Measurements from ENCODE around the gene METRNL.
"Not testable (repeated sequence)": the region's sequence is repeated elsewhere in the genome, so short reads cannot be mapped to it uniquely, and the experiment has no call there.

The METRNL gene

DNA sequence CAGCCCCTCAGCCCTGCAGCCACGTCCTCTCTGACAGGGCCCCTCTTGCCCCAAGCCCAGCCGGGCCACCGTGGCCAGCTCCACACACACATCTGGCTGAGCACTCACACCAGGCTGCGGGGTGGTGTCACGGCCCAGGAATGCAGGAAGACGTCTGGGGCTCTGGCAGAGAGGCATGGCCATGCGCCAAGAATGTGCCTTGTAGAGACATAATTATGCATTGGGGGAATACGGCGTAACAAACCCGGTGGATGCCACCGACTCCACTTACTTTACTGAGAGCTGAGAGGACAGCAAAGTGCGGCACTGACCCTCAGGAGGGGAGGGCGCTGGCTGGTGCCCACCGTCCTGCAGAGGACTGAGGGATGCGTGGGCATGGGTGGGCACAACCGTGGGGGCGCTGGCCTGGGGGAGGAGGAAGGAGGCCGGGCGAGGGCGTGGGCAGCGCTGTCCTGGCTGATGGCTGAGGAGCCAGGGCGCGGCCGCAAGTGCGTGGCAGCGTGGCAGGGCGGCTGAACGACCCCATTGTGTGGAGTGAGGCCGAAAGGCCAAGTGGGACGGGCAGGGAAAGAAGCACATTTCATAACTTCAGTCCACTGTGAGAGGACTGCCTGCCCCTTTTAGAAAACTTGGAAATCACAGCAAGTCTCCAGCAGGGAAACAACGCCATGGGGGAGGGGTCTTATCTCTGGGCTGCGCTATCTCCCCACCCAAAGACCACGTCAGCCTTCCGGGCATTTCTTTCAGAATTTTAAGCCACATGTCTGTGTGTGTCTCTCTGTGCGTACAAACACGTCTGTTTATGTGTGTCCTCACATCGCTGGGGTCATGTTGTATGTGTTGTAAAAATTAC lies 30.6 kb downstream of the METRNL start:
- DNase-seq, result no peak

DNA sequence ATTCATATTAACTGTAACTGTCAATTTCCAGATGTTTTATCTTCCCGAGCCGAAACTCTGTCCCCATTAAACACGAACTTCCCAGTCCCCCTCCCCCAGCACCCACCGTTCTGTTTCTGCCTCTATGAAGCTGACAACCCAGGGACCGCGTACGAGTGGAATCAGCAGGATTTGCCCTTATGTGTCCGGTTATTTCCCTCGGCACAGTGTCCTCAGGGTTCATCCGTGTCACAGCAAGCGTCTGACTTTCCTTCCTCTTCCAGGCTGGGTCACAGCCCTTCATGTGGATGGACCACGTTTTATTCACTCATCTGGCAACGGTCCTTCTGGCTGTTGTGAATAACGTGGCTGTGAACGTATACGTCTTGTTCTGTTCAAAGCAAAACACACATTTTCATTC lies 31.3 kb downstream of the METRNL start:
- no peak for DNase-seq

DNA sequence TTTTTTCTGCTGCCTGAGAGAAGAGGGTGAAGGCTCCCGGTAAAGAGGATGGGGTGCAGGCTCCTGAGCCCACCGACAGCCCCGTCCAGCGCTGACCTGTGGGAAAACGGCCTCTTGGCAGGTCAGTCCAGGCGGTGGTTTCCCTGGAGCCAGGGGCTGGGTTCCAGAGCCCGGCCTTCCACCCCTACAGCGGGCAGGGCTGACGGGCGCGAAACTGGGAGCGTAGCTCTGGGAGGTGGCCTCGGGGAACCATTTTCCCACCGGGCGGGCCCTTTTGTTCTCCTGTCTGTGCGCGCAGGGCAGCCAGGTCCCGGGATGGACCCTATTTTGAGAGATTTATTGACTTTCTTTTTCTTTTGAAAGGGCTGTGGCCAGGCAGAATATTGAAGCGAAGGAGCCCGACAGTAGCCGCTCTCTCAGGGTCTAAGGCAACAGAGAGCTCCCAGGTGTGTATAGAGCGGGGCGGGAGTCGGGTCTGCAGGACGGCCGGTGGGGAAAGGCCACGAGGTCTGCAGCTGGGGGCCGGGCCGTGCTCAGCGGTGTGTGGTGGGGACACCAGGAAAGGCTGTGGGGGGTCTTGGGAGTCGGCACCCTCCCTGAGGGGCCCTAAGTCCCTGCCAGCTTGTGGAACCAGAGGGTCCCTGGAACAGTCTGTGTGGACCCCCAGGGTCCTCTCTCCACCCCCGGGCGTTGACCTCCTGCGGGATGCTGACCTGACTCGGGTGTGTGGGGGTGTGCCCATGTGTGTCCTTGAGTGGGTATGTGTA lies 32.3 kb downstream of the METRNL start:
- DNase-seq, result no peak

DNA sequence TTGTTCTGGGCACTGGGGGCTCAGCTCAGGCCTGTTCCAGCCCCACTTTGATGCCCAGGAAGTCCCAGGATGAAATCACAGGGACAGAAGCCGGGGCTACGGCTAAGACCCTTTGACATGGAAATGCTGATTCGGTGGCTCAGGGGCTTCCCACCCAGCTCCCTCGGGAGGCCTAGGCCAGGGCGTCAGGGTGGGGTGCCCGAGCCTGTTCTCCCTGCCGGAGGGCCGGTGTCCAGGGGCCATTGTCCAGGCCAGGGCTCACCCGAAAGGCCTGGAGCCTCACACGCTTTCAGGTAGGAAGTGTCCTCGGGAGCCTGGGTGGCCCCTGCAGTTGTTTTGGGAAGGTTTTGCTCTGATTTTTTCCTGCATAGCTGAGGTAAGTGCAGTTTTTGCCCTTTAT lies 34.0 kb downstream of the METRNL start:
- DNase-seq, result no peak

DNA sequence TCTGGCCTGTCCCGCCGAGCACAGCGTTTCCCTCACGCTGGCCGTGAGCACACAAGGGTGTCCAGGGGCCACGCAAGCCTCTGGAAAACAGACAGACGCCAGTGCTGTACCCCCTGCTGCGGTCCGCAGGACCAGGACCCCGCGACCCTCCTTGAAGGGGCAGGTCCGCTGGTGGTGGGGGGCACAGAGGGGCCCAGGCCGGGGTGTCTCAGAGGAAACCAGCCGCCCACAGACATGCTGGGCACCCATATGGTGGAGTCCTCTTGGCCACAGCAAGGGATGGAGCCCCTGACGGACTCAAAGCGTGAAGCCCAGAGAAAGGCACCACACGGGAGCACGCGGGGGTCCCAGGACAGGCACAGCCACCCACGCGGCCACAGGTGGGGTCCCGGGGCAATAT lies 34.4 kb downstream of the METRNL start:
- no peak for DNase-seq

DNA sequence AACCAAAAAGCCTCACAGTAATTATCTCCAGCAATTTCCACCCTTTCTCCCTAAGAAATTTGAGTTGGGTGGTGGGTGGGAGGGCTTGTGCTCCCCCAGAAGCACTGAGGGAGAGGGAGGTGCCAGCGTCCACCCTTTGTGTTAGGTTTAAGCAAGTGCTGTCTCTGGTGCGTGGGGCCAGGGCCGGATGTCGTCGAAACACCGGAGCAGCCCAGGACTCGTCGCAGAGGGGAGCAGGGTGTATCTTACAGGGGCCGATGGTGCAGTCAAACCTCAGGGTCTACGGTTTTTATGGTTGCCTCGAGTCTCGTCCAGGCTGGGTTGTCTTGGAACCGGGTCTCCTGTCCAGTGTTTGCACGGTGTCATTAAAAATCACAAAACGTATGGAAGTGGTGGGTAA lies 35.3 kb downstream of the METRNL start:
- no peak for DNase-seq

DNA sequence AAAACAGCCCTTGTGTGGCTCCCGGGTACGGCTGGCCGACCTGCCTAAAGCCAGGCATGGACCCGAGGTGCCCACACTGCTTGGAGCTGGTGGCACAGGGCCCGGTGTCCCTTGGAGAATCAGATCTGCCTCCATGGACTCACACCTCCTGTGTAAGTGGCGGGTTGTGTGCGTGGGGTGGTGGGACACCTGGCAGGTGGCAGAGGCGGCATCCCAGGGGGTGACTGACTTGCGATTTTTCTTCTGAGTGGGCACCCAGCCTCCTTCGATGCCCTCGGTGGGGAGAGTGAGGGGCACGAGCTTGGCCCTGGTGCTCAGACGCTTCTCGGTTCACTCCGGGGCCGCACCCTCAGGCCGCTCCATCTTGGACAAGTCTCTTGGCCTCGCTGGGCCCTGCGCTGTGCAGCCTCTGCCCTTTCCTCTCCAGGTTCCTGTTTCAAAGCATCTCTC lies 35.8 kb downstream of the METRNL start:
- DNase-seq, result no peak

DNA sequence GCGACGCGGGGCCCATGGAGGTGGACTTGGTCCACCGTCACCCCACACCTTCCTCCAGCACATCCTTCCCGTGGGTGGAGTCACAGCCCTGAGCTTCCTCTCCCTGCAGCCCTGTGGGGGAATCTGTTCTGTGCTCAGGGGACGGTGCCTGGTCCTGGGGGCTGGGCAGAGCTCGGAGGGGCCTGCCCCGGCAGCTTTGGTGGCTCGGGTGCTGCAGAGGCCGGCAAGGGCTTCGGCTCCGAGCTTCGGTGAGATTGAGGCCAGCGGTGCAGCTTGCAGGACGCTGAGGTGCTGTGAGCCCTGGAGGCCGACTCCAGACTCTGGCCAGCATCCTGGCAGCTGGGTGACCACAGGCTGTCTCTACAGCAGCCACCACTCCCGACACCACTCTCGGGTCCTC lies 36.4 kb downstream of the METRNL start:
- no peak for DNase-seq

DNA sequence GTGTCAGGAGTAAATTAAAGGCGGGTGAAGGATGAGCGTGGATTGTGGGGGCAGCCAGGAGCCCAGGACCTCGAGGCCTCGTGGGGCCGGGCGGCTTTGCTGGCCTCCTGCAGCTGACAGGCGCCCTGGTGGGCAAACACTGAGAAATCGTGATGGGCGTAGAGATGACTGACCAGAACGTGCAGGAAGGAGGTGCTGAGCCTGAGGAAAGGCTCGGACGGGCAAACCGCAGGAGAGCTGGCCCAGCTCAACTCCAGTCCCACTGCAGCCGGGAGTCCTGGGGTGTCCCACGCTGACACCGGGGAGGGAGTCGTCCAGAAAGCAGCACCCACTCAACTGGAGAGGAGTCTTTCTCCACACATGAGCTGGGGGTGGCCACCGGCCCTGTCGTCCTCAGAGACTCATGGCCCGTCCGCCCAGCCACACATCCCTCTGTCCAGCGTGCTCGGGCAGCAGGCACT lies 36.9 kb downstream of the METRNL start:
- DNase-seq, result no peak

DNA sequence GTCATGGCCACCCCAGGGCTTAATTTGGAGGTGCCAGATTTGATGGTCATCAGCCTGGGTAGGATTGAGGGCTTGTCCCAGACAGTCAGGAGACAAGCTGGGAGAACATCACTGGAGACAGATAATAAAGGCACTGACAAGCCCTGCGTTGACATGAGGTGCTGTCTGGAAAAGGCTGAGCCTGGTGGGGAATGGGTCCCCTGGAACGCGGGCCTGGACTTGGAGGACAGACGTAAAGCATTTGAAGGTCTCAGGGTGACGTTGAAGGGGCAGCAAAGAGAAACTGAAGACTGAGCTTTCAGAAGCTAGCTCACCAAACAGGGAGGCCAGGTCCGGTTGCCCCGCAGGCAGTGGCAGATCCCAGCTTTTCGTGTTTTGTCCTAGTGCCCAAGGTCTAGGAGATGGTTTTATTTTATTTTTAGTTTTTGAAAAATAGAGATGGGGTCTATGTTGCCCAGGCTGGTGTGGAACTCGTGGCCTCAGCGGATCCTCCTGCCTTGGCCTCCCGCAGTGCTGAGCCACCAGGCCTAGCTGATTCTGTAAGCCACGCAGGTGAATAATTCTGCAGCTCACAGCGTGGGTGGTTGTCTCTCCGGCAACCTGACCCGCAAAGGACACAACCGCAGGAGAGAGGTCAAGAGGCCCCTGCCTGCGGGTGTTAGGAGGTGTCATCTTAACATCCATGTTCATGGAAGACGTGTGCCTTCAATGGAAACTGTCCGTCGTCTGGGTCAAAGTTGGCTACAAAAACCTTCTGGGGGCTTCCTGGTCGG lies 37.6 kb downstream of the METRNL start:
- DNase-seq, result no peak

DNA sequence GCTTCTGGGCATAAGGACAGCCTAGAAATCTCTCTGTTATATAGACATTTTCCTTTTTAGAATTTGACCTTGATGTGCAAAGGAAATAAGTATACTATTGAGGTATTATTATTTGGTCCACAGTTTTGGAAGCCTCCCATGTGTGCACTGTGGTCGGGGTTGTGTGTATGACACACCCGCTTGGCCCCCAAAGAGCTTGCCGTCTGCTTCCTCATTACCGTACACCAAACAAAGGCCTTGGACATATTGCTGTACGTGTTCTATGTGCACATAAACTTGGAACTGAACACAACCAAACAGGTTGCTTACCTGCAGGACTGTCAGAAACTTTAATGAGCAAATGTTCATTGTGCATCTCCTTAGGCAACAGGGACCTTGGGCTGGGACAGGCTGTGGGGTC lies 38.2 kb downstream of the METRNL start:
- no peak for DNase-seq

DNA sequence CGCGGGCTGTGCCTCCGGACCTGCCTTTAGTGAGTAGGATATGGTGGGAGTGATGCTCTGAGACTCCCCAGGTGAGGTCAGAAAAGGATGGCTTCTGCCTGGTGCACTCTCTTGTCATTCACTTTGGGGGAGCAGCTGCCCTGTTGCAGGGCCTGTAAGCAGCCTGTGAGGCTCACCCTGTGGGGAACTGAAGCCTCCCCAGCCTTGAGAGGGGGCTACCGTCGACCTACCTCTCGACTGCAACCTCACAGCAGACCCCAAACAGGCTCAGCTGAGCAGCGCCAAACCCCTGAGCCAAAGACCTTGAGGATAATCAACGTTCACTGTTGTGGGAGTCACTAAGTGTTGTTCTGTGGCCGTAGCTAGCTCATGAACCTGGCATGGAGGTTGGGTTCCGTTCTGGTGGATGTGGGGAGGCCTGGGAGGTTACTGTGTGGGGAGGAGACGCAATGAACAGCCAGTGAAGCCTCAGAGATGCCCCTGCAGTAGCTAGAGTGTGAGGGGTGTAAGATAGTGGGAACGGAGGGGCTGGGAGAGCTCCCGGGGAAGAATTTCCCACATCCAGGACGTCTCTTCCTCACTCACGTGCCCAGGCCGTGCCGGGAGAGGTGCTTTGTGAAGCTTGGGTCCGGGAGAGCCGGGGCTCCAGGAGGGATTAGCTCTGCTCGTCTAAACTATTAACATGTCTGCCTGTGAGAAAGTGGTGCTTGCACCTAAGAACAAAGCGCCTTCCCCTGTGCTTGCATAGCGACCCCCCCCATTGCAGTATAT lies 38.8 kb downstream of the METRNL start:
- DNase-seq, result no peak

DNA sequence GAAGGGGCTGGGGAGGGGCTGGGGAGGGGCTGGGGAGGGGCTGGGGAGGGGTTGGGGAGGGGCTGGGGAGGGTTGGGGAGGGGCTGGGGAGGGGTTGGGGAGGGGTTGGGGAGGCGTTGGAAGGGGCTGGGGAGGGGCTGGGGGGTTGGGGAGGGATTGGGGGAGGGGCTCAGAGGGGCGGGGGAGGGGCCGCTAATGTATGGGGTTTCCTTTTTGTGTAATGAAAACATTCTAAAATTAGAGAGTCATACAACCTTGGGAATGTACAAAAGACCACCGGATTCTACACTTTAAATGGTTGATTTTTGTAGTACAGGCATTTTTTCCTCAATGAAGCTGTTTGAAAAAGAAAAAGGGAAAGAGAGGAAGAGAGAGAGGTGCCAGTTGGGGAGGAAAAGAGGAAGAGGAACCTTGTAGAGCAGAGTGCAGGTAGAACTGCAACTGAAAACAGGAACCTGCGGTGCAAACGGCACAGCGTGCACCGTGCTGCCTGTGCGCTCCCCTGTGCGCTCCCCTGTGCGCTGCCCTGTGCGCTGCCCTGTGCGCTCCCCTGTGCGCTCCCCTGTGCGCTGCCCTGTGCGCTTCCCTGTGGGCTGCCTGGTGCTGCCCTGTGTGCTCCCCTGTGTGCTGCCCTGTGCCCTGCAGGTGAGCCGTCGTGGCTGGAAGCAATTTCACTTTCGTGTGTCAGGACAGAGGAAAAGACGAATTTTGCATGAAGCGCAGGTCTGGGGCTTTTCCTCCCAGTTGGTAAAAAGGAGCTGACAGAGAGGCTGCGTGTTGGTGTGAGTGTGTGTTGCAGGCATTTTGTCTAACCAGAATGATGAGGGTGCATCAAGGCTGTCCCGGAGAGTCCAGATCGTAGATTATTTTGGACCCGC lies 40.8 kb downstream of the METRNL start:
- DNase-seq, result no peak

DNA sequence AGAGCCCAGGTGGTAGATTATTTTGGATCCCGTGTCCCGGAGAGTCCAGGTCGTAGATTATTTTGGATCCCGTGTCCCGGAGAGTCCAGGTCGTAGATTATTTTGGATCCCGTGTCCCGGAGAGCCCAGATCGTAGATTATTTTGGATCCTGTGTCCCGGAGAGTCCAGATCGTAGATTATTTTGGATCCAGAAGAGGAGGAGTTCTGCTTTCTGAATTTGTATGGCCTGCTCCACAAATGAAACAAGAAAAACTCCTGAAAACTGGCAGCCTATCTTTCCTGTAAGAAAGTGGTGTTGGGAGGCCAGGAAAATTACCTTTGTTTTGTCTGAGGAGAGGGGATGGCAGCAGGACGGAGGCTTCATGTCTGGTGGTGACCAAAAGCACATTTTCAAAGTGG lies 42.1 kb downstream of the METRNL start:
- not testable (repeated sequence) for DNase-seq

DNA sequence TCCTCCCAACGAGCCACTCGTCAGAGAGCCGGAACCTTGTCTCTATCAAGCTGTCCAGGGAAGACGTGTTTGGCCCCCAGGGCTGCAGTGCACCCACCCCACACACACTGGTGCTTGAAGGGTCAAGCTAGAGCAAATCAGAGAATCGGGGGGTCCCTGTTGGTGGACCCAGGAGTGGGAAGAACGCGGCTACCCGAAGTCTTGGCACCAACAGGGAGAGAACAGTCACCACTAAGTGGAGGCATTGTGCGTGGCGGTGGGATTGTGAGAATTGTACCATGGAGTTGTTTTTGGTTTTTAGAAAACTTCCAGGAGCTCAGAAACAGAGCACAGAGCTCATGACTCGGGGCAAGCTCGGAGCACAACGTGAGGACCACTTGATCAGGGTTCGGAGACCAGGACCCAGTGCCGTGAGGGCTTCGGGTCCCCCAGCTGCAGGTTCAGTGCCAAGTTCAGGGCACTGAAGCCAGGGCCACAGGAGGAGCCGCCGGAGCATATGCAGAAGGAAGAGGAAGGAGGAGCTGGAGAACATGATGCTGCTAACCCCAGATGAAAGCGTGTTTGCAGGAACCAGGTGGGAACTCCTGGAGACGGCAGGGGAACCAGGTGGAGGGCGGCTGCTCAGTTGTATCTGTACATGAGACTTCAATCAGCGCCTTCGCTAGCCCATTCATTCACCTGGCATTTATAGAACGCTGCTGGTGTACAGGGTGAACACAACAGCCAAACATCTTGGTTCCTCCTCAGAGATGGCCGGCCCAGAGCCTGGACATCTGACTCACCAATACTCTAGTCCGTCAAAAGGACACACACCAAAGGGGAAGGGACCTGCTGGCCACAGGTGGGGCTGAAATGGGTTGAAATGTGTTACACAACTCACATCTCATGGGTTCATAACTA lies 42.8 kb downstream of the METRNL start:
- no peak for DNase-seq

DNA sequence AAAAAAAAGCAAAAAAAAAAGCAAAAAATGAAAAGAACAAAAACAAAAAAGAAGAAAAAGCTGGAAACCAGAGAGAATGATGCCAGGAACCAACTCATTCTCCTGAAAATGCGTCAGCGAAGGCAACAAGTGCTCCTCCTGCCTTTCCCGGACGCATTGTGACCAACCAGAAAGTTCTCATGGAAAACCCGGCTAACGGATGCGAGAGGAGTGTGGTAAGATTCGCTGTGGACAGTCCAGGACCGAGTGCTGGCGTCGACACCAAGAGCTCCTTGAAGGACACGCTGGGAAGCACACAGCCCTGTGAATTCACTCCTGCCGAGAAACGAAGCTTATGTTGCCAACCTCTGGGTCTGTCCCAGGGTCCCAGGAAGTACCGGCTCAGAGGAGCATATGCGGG lies 43.4 kb downstream of the METRNL start:
- DNase-seq, result no peak

DNA sequence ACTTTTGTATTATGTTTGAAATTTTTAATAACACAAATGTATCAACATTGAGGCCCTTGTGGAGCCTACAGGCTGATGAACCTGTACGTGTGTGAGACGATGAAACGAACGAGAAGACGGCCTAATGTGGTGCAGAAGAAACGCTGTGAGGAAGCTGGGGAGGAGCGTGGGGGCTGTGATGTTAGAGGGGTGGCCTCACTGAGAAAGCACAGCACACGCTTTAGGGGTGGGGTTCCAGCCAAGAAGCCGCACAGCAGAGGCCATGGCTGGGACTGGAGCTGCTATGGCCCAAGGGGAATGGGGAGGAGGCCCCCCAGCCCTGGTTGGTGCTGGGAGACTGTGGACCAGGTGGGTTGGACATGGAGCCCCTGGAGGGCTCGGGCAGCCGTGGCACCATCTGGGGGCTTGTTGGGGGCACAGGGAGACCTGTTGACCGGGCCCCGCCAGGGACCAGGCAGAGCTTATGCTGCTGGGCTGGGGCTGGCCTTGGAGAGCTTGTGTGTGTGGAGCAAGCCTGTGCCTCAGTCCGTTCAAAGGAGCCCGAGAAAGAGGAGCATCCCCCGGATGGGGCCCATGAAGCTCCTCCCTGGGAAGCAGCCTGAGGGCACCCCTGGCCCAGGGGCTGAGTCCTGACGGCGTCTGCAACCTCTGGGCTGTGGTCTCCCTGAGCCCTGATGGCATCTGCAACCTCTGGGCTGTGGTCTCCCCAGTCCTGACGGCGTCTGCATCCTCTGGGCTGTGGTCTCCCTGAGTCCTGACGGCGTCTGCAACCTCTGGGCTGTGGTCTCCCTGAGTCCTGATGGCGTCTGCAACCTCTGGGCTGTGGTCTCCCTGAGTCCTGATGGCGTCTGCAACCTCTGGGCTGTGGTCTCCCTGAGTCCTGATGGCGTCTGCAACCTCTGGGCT lies 44.7 kb downstream of the METRNL start:
- DNase-seq, result no peak

DNA sequence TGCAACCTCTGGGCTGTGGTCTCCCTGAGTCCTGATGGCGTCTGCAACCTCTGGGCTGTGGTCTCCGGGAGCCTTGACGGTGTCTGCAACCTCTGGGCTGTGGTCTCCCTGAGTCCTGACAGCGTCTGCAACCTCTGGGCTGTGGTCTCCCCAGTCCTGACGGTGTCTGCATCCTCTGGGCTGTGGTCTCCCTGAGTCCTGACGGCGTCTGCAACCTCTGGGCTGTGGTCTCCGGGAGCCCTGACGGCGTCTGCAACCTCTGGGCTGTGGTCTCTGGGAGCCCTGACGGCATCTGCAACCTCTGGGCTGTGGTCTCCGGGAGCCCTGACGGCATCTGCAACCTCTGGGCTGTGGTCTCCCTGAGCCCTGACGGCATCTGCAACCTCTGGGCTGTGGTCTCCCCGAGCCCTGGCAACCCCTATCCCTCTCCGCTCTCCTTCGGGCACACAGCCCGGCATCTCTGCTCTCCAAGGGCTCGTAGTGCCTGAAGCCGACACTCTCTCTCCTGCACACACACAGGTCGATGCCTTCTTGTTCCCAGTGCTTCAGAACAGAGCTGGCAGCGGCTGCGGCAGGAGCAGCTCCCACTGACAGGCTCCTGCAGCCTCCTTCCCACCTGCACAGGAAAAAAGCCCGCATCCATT lies 45.6 kb downstream of the METRNL start:
- no peak for DNase-seq
